GM18520 (cell line): Measurements from ENCODE around the gene TERB1.
"Not testable (repeated sequence)": the region's sequence is repeated elsewhere in the genome, so short reads cannot be mapped to it uniquely, and the experiment has no call there.

Experiments used
- ATAC-seq: cut with Tn5 transposase; IDR thresholded peaks from one replicate; pipeline ENCODE4 v1.9.1; 2021; ENCODE audit not compliant: unreplicated experiment

TERB1 gene

GRCh38 chr16:66824006-66824405 lies 22.6 kb upstream of the TERB1 start:
- ATAC-seq = no peak

- ATAC-seq = no peak
These were observed 13.3 kb upstream of the TERB1 start for GRCh38 chr16:66814734-66815133.

- no peak for ATAC-seq
These were observed 9.7 kb upstream of the TERB1 start for GRCh38 chr16:66811043-66811442.

- no peak for ATAC-seq
These were observed 9.0 kb upstream of the TERB1 start for GRCh38 chr16:66810391-66810790.

GRCh38 chr16:66809765-66810164 lies 8.4 kb upstream of the TERB1 start:
- ATAC-seq = no peak

GRCh38 chr16:66802159-66802558 lies 775 bp upstream of the TERB1 start:
- no peak for ATAC-seq

- no peak for ATAC-seq
These were observed 528 bp downstream of the TERB1 start for GRCh38 chr16:66800856-66801255.

GRCh38 chr16:66798161-66798560 lies 3.2 kb downstream of the TERB1 start:
- no peak for ATAC-seq

- ATAC-seq = not testable (repeated sequence)
These were observed 7.4 kb downstream of the TERB1 start for GRCh38 chr16:66793984-66794383.

- ATAC-seq = no peak
These were observed 11.2 kb downstream of the TERB1 start for GRCh38 chr16:66790130-66790733.

- no peak for ATAC-seq
These were observed 14.0 kb downstream of the TERB1 start for GRCh38 chr16:66787427-66787826.

- no peak for ATAC-seq
These were observed 14.8 kb downstream of the TERB1 start for GRCh38 chr16:66786551-66786950.

GRCh38 chr16:66776457-66776856 lies 24.9 kb downstream of the TERB1 start:
- ATAC-seq = no peak

GRCh38 chr16:66774981-66775380 lies 26.4 kb downstream of the TERB1 start:
- ATAC-seq = no peak

GRCh38 chr16:66758086-66758485 lies 43.3 kb downstream of the TERB1 start:
- ATAC-seq = no peak

GRCh38 chr16:66754819-66755218 lies 46.6 kb downstream of the TERB1 start:
- ATAC-seq = no peak

- ATAC-seq = no peak
These were observed 47.2 kb downstream of the TERB1 start for GRCh38 chr16:66754211-66754610.

GRCh38 chr16:66752958-66753357 lies 48.4 kb downstream of the TERB1 start:
- ATAC-seq = no peak

- no peak for ATAC-seq
These were observed 49.0 kb downstream of the TERB1 start for GRCh38 chr16:66752379-66752778.

GRCh38 chr16:66751992-66752322 lies 49.4 kb downstream of the TERB1 start:
- no peak for ATAC-seq

GRCh38 chr16:66751303-66751991 lies 49.9 kb downstream of the TERB1 start, which contains the start of gene DYNC1LI2:
Gene DYNC1LI2, minus strand, starts transcription at chr16:66751609. Its CDS starts 18 bp downstream, at chr16:66751591.
- peak; percentile 80 for ATAC-seq

- no peak for ATAC-seq
These were observed 50.4 kb downstream of the TERB1 start for GRCh38 chr16:66751053-66751302.
